Suprapubic skin (tissue), 4 donors: ENCODE data around the gene BAHCC1.

Experiments
- CTCF ChIP-seq, 2 donors: fragments of 200-600 bp in 1 of 2; fragments of 450-650 bp in 1 of 2; sonication (generic) in 1 of 2; IDR thresholded peaks; one replicate each; pipeline ENCODE4 v1.5.1; 2016 to 2019; ENCODE audit warnings: antibody characterized with exemption in 2 of 2, mild to moderate bottlenecking in 1 of 2, moderate library complexity in 1 of 2
- EP300 ChIP-seq: sonication (generic); formaldehyde crosslinking; IDR thresholded peaks from one replicate; pipeline ENCODE4 v1.6.1; 2017; ENCODE audit warnings: antibody characterized with exemption
- POLR2A ChIP-seq, 2 donors: fragments of 450-650 bp; IDR thresholded peaks; one replicate each; pipeline ENCODE4 v1.6.1; 2017; ENCODE audit warnings: antibody characterized with exemption in 2 of 2, mild to moderate bottlenecking in 2 of 2, moderate library complexity in 2 of 2
- POLR2AphosphoS5 ChIP-seq, 3 donors: sonication (generic); formaldehyde crosslinking; IDR thresholded peaks; one replicate each; pipeline ENCODE4 v1.6.1; 2017; ENCODE audit warnings: antibody characterized with exemption in 3 of 3

- no peak for TF ChIP-seq CTCF (IDR thresholded peaks at IDR 0.05)
- no peak for TF ChIP-seq EP300
- TF ChIP-seq POLR2A (IDR thresholded peaks at IDR 0.05) = no peak
- no peak for TF ChIP-seq POLR2AphosphoS5 (IDR thresholded peaks at IDR 0.05)
These were observed 46.9 kb upstream of the BAHCC1 start for GRCh38 chr17:81348097-81349055.
